ENCODE results near the gene PARD6G. TPM values are rescaled to one million over a fixed set of nuclear protein-coding genes. Genes with fewer than 3 reads are reported as not detected.

PARD6G gene
- total RNA-seq, 1 donor from 2014 or later: 9.4 TPM

- no peak for DNase-seq (ENCODE audit: low read depth)
- TF ChIP-seq CTCF (IDR thresholded peaks at IDR 0.05; ENCODE audit: insufficient read depth, low read length, poor library complexity, severe bottlenecking): no peak
- Histone ChIP-seq H3K4me3 (ENCODE audit: low read depth, low read length) (no peak overlapping the region), H3K27me3 (ENCODE audit: control insufficient read depth, insufficient read depth, low read length) (no peaks in the 10 kb centered on the region), H3K36me3 (ENCODE audit: control insufficient read depth, insufficient read depth, low read length) (no peaks in the 10 kb centered on the region)
Measured at GRCh38 chr18:80180778-80181564, 66.3 kb downstream of the PARD6G start.

- DNase-seq (ENCODE audit: low read depth): no peak
- Histone ChIP-seq H3K27me3 (ENCODE audit: control insufficient read depth, insufficient read depth, low read length) (no peaks in the 10 kb centered on the region), H3K4me3 (ENCODE audit: low read depth, low read length) (no peak overlapping the region), H3K36me3 (ENCODE audit: control insufficient read depth, insufficient read depth, low read length) (no peaks in the 10 kb centered on the region)
- no peak for TF ChIP-seq CTCF (IDR thresholded peaks at IDR 0.05; ENCODE audit: insufficient read depth, low read length, poor library complexity, severe bottlenecking)
Measured at GRCh38 chr18:80179857-80180558, 67.3 kb downstream of the PARD6G start.

- no peak for DNase-seq (ENCODE audit: low read depth)
- no peaks in the 10 kb centered on the region for H3K36me3 ChIP-seq (ENCODE audit: control insufficient read depth, insufficient read depth, low read length)
Measured at GRCh38 chr18:80178935-80179818, 68.1 kb downstream of the PARD6G start.

GRCh38 chr18:80177128-80177527, 70.2 kb downstream of the PARD6G start:
- DNase-seq (ENCODE audit: low read depth): no peak
- TF ChIP-seq CTCF (IDR thresholded peaks at IDR 0.05; ENCODE audit: insufficient read depth, low read length, poor library complexity, severe bottlenecking): no peak
- Histone ChIP-seq H3K27me3 (ENCODE audit: control insufficient read depth, insufficient read depth, low read length) (no peaks in the 10 kb centered on the region), H3K4me3 (ENCODE audit: low read depth, low read length) (no peak overlapping the region), H3K36me3 (ENCODE audit: control insufficient read depth, insufficient read depth, low read length) (no peaks in the 10 kb centered on the region)

More at GRCh38 chr18:80178935-80179818, 68.1 kb downstream of the PARD6G start:
- Histone ChIP-seq H3K4me3 (ENCODE audit: low read depth, low read length) (no peak overlapping the region), H3K27me3 (ENCODE audit: control insufficient read depth, insufficient read depth, low read length) (no peaks in the 10 kb centered on the region)
- no peak for TF ChIP-seq CTCF (IDR thresholded peaks at IDR 0.05; ENCODE audit: insufficient read depth, low read length, poor library complexity, severe bottlenecking)

- no peaks in the 10 kb centered on the region for H3K36me3 ChIP-seq (ENCODE audit: control insufficient read depth, insufficient read depth, low read length)
- no peak for DNase-seq (ENCODE audit: low read depth)
- H3K27me3 ChIP-seq (ENCODE audit: control insufficient read depth, insufficient read depth, low read length): no peaks in the 10 kb centered on the region
- no peak overlapping the region for H3K4me3 ChIP-seq (ENCODE audit: low read depth, low read length)
- TF ChIP-seq CTCF (IDR thresholded peaks at IDR 0.05; ENCODE audit: insufficient read depth, low read length, poor library complexity, severe bottlenecking): no peak
Measured at GRCh38 chr18:80176334-80177073, 70.8 kb downstream of the PARD6G start.

All from kidney epithelial cell (primary cell).